GM19467 (cell line): ENCODE data around the gene TSPAN31.
"Not testable (repeated sequence)": the region's sequence is repeated elsewhere in the genome, so short reads cannot be mapped to it uniquely, and the experiment has no call there.

Experiments
- ATAC-seq: cut with Tn5 transposase; IDR thresholded peaks from one replicate; pipeline ENCODE4 v1.9.1; 2021; ENCODE audit warnings: mild to moderate bottlenecking, moderate library complexity; ENCODE audit not compliant: unreplicated experiment

TSPAN31 gene

GRCh38 chr12:57744777-57745484 lies at the start of gene TSPAN31:
TSPAN31 (plus strand) TSS chr12:57745039; CDS start chr12:57745155, 116 bp downstream.
- peak; percentile 72 for ATAC-seq

- no peak for ATAC-seq
These were observed 48.9 kb upstream of the TSPAN31 start for GRCh38 chr12:57695770-57696432.

GRCh38 chr12:57697076-57697475 lies 47.8 kb upstream of the TSPAN31 start:
- no peak for ATAC-seq

GRCh38 chr12:57698414-57698813 lies 46.4 kb upstream of the TSPAN31 start:
- ATAC-seq: no peak

- no peak for ATAC-seq
These were observed 44.5 kb upstream of the TSPAN31 start for GRCh38 chr12:57700317-57700716.

GRCh38 chr12:57707250-57707649 lies 37.6 kb upstream of the TSPAN31 start:
- no peak for ATAC-seq

GRCh38 chr12:57708296-57708695 lies 36.5 kb upstream of the TSPAN31 start:
- ATAC-seq: no peak

GRCh38 chr12:57712701-57713100 lies 32.1 kb upstream of the TSPAN31 start:
- ATAC-seq: no peak

- ATAC-seq: no peak
These were observed 31.6 kb upstream of the TSPAN31 start for GRCh38 chr12:57713209-57713608.

GRCh38 chr12:57715036-57715748 lies 29.6 kb upstream of the TSPAN31 start:
- ATAC-seq: not testable (repeated sequence)

GRCh38 chr12:57715786-57716185 lies 29.1 kb upstream of the TSPAN31 start:
- ATAC-seq: no peak

- no peak for ATAC-seq
These were observed 28.5 kb upstream of the TSPAN31 start for GRCh38 chr12:57716305-57716704.

GRCh38 chr12:57717131-57717530 lies 27.7 kb upstream of the TSPAN31 start:
- ATAC-seq: no peak

GRCh38 chr12:57717846-57718640 lies 26.8 kb upstream of the TSPAN31 start:
- no peak for ATAC-seq

- no peak for ATAC-seq
These were observed 26.0 kb upstream of the TSPAN31 start for GRCh38 chr12:57718641-57719528.

- no peak for ATAC-seq
These were observed 24.8 kb upstream of the TSPAN31 start for GRCh38 chr12:57719777-57720605.

- ATAC-seq: no peak
These were observed 23.9 kb upstream of the TSPAN31 start for GRCh38 chr12:57720606-57721595.
